Stimulated activated CD4-positive, alpha-beta T cell treated with anti-CD3 and anti-CD28 coated beads, Interleukin-2, amount 100 ng/mL, for 4 hours (primary cell): ENCODE results near the gene DYNAP.

Experiments
- DNase-seq: peaks from one replicate; pipeline ENCODE4 v3.0.0-alpha.2; 2020; ENCODE audit warnings: low read depth

The DYNAP gene, protein sequence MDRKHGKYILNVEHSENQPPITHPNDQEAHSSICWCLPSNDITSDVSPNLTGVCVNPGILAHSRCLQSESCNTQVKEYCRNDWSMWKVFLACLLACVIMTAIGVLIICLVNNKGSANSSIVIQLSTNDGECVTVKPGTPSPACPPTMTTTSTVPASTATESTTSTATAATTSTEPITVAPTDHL

DNA sequence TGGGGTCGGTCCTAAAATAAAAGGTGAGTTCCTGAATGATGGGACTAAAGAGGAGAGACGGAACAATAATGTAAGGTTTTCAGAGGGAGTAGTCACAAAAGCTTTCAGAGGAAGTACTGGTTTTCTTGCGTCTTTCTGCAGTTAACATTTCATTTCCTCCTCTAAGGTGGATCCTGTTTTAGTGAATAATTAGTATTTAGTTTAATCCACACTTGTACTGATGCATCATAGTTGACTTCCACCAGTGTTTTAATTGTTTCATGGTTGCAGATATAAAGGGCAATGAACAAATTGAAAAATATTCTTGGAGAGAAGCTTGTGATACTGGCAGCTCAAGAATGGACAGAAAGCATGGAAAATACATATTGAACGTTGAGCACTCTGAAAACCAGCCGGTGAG is at the start of gene DYNAP:
DYNAP (plus strand) TSS at position 301 of the 400 bp plus-strand sequence; CDS start at position 339, 38 bp downstream.
- DNase-seq, result no peak

DNA sequence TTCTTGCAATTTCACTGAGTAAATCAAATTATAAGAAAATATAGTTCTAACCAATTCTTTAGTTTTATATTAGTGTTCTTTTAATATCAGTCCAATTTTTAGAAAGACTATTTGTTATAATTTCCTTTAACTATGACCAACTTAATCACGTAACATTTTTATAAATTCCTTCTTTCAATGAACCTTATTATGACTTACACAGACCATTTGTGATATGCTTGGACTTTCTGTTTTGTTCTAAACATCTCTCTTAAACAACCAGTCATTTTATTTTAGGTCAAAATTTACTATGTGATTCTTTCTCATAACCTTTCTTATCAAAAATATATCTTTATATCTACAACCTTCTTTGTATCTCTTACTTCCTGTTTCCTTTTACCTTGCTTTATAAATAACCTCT is 39.5 kb upstream of the DYNAP start:
- no peak for DNase-seq

DNA sequence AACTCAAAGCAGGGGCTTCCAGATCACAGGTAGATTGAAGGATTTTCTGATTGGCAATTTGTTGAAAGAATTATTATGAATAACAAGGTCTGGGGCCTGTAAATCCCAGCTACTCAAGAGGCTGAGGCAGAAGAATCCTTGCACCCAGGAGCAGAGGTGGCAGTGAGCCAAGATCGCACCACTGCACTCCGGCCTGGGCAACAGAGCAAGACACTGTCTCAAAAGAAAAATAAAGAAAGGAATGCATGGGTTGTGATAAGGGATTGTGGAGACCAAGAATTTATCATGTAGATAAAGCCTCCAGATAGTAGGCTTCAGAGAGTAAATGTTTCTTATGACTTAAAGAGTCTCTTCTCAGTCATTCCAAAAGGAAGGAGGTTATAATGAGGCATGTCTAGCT is 35.8 kb upstream of the DYNAP start:
- no peak for DNase-seq

DNA sequence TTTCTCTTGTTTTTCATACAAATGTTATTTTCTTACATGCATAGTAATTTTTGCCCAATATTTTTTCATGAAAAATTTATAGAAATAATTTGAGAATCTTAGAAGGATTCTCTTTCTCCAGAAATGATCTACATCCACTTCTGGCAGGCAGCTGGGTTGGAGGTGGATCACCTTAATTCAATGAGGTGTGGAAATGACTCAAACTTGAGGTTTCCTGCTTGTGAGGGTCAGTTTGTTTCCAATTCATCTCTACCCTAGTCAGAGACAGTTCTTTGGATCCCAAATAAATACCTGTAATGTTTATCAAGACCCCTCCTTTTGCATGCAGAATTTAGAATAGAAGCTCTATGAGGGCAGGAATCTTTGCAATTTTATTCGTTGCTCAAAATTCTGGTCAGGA is 35.0 kb upstream of the DYNAP start:
- DNase-seq, result no peak

DNA sequence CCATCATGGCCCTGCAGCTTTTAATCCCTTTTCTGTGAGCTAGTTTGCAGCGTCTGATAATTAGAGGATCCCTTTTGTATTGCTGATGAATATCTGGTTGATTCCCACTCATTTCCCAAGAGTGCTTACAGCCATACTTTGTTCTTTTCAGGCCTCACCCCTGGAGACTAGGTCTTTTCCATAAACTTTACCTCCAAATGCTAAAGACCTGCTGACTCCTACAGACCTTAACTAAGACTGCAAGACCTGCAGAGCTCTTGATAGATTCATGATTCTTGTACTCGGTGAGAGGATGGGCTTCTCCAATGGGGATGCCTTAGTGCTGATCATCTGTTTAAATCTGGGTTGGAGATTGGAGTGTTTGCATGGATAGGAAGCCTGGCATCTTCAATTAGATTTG is 33.1 kb upstream of the DYNAP start:
- no peak for DNase-seq

DNA sequence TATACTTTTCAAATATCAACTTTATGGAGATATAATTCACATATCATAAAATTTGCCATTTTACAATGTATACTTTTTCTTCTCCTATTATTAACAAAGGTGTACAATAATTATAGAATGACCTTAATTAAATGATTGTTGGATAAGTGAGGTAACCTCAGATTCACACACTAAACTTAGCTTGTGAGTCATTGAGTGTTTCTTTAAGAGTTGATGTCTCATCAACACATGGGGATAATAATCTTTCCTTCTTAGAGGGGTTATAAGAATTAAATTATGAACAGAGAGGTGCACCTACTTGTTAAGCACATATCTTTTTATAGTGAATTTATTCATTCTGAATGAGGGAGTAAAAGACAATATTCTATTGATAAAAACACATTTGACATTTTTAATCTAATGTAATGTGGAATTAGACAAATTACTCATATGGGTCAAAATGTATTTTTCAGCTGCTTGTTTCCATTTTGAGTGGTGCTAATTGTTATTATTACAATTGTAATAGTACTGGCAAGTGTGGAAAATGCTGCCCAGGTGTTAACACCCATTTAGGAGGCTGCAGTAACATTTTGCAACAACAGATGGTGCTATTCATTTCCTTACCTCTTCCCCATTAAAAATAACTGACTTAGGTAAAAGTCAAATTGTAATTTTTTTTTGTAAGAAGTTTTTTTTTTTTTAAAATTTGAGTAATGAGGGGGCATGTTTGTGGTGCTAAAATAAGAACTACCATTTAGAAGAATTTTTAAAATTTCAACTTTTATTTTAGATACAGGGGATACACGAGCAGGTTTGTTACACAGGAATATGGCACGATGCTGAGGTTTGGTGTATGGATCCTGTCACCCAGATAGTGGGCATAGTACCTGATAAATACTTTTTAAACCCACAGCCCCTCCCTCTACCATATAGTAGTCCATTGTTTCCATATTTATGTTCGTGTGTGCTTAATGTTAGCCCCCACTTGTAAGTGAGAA is 32.1 kb upstream of the DYNAP start:
- no peak for DNase-seq

DNA sequence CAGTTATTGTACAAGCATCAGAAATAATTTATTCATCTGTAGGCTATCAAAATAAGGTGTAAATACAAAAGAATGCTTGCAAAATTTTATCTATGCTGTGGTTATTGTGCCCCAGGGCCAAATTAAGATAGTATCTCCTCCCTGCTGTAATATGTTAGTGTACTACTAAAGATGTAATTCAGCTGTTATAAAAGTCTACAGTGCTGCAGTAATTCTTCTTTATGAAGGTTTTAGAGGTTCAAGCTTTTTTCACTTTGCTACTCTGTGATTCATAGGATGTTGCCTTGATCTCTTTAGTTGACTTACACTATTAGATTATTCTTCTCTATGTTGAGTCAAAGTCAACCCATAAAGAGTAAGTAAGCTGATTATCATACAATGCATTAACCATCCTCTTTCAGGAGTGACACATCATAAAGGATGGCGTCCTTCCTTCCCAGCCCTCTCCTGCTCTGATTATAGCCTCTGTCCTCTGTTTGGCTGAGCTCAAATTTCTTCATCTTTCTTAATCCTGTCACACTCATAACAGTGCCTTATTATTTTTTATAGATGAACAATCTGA is 29.3 kb upstream of the DYNAP start:
- no peak for DNase-seq

DNA sequence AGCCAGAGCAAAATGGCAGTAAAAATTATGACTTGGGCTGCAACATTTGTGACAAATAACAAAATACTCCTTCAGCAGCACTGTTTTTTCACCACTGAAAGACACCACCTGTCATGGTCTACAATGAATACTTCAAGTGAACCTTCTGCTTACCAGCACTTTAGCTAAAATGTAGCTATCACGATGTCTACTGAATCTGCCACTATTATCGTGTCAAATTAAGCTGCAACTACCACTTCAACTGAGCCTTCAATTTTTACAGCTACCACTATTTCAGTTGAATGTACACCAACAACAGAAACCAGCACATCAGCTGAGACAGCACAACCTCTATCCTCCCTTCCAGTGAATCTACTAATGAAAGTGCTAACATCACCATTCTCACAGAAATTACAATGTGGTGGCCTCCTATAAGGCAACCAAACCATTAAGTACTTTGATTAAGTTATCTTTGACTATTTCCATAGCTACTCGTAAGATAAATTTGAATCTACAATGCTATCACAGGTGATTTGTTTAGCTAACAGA is 10.8 kb upstream of the DYNAP start:
- no peak for DNase-seq

DNA sequence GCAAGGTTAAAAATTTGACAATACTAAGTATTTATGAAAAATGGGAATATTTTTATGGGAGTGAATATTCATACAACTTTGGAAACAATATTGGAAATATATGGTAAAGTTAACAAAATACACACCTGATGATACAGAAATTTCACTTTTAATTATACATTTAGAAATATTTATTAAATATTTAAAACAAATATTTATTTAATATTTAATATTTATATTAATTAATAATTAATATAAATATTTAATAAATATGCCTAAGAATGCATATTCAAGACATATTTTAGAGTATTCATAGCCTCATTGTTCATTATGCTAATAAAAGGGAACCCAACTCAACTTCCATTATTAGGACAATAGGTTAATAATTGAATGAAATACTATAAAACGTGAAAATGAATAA is 7.0 kb upstream of the DYNAP start:
- DNase-seq, result no peak

DNA sequence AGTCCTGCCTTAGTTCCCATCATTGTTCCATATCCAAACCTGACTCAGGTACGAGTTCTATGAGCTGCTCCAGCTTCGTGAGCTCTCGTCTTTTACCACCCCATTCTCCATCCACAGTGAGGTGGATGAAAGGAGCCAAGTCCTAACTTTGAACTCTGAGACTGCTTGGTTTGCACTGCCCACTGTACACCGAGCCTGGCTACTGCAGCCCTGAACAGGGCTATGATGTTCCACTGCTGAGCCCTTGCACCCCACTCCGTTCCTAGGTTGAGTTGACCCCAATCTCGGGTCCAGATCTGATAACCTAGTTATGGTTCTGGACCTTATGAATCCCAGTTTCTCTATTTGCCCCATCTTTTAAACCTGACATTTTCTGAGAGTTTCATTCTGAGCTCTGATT is 5.3 kb upstream of the DYNAP start:
- no peak for DNase-seq

DNA sequence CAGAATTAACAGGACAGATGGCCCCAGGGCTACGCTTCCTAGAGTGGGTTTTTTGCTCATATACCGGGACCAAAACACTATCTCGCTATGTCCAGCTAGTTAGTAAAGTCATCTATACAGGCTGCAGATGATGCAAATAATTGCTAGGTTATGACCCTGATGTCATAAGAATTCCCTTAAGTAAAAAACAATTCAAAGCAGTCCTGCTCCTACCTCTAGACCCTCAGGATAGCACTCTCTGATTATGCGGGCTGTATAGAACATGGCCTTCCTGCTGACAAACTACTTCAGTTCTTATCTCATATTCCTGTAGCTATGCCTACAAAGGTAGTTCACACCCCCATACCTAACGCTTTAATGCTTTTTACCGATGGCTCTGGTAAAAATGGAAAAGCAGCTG is 13.2 kb downstream of the DYNAP start:
- no peak for DNase-seq

DNA sequence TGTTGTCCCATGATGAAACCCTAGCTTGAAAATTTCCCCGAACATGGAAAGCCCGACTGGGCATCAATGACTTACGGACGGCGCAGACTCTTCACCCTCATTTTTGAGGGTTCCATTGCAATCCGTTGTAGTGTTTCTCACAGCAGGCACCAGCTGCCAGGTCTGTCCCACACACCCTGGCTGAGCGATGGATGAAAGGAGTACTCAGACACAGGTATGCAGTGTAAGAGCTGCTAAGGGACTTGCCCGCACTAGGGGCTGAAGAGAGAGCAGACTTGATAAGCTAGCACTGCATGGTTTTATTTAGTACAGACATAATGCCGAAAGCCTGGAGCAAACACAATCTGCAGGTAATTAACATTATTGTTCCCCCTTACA is 15.8 kb downstream of the DYNAP start:
- DNase-seq, result no peak

DNA sequence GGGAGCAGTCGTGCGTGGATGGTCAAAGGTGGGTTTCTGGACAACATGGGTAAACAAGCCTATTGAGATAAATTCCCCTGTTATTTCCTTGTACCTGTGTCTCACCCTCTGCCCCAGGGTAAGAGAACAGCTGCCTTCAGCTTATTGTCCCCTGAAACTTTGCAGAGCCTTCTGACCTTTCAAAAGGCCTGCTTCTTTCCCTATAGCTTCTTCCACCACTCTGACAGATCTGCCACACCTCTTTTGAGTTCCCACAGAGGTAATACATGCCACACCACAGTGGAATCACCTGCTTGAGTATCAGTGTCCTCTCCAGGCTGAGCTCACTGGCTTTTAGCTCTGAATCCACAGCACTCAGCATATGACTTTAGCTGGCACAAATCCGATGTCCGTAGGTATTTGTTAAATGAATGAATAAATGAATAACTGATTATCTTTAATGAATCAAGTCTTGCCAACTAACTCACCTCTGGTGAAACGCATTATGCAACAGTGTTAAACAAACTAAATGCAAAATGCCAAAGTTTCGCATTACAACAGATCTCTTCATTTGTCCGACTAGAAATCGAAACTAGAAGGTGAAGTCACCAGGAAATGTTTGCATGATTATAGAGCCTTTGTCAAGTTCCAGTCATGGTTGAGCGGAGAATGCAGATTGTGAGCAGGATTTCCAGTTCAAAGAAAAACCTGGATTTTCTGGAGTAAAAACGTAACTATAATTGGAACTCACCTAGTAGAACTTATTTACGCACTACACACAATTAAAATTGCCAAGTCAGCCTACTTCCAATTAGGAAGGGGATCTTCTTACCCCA is 16.4 kb downstream of the DYNAP start:
- no peak for DNase-seq

DNA sequence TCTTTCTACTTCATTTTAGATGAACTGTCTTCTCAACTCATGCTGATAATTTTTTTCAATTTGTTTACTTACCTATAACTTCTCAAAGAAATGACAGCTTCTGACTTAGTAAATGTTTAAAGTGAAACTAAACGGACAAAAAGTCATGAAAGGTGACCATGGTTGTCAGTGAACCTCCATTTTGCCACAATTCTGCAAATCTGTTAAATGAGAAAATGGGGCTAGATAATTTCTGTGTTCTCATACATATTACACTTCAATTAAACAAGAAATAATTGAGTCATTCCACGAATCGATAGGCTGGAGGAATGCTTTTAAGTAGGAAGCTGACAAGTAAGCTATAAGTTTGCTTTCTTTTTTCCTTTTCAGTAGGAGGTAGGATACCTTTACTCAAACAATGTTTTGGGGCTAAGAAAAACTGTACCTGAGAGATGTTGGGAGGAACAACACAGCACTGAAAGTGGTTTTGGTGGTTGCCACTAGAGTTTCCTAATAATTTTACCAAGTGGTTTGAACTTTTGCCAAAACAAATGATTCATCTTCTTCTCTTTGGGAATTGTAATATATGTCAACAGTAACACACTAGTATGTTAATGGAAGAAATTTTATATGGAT is 17.1 kb downstream of the DYNAP start:
- DNase-seq, result no peak

DNA sequence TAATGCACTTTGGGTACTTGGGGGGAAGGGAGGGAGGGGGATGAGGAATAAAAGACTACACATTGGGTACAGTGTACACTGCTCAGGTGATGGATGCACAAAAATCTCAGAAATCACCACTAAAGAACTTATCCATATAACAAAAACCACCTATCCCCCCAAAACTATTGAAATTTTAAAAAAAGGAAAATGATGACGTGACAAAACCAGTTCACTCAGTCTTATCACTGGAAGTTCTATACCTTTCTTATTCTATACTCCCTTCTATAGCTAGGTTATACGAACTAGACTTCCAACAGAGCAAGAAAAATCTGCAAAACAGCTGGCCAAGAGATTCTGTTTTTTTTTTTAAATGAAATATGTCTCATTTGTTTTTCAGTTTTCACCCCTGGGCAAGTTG is 20.8 kb downstream of the DYNAP start:
- DNase-seq, result no peak

DNA sequence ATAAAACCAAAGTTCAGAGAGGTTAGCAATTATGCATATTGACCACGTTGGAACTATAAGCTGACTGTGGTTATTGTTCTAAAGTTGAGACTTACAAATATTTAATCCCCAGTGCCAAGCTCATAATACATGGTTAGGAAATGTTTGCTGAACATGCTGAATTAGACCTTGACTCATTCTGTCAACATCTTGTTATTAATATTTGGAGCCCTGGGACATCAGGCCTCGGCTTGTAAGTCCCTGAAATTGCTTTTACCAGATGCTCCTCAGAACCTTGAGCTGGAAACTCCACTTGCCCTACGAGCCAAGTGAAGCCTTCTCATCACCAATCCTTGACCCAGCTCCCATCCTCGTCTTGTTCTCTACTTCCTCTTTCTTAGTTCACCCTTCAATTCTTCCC is 21.2 kb downstream of the DYNAP start:
- DNase-seq, result no peak

DNA sequence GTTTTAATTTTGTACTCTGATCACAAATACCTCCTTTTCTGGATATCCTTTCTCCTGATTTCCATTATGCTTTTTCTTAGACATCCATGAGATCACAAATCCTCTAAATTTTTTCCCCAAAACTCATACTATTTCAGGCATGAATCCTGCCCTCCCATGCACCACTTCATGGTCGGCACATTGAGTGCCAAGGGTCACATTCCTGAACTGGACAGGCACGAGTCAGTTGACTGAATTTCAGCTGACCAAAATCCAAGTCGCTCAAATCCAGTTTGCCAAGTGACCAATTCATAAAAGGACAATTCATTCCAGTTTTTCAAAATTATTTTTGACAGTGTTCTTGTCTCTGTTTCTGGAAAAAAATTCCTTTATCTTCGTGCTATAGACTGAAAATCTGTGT is 22.1 kb downstream of the DYNAP start:
- DNase-seq, result no peak

DNA sequence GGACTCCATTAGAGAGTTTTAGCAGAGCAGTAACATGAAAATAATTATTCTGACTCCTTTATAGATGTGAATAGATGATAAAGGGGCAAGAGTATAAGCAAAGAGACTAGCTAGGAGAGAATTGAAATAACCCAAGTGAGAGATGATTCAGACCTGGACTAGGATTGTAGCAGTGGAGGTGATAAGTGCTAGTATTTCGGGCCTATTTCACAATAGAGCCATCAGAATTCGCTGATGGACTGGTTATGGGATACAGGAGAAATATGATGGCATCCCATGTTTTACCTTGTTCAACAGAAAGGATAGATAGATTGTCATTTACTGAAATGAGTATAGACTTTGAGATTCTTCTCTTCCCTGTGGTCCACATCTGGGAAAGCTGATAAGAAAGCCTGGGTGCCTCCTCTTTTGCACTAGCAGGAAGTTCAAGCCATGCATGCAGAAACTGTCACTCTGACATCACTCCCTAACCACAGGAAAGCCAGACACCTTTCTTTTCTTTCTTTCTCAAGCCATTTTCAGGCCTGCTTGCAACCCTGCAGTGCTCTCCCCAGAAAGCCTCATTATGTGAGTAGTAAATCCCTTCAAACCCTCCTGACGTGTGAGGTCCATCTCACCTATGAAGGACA is 25.3 kb downstream of the DYNAP start:
- no peak for DNase-seq

DNA sequence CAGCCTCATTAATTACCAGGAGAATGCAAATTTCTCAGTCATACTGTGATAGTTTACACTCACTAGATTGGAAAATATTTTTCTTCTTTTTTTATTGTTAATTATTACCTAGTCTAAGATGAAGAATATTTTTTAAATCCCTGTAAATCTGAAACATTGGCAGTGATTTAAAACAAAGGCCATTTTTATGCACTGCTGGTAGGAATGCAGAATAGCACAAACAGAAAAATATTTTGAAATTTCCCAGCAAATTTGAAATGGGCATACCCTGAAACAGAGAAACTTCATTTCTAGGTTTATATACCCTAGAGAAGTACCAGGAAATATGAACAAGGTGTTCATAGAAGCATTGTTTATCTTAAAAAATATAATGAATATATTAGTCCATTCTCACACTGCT is 31.0 kb downstream of the DYNAP start:
- no peak for DNase-seq

DNA sequence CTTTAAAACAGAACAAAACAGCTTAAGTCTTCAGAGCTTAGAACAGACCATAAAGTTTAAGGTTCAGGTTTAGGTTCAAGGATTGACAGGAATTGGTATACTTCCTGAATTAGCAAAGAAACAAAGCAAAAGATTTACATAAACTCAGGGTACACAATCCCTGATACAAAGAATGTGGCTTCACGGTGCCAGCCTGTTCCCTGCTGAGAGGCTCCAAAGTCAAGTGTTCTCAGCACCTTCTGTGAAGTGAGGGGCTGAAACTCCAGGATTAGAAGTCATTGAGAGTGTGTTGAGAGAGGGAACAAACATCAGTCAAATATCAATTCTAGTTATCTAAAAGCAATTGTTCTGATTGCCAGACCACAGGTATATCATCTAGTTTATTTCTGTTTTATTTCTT is 35.7 kb downstream of the DYNAP start:
- DNase-seq, result no peak

DNA sequence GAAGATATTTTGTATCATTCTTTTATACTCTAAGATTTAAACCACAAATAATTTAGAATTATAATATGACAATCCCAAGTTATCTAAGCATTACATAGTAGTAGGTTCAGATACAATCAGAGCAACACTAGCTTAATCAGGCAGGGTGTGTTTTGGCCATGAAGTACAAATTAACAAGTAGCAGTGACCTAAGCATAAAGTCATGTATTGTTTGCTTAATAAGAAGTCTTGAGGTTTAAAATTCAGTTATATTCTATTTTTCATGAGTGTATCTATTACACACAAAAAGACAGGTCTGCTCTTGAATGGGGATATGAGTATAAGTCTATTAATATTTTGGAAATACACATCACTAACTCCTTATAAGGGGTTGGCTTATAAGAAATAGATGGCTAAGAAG is 39.9 kb downstream of the DYNAP start:
- no peak for DNase-seq
